HG02884 (cell line): ENCODE measurements around the gene NANOS3.

Experiments used
- ATAC-seq: cut with Tn5 transposase; IDR thresholded peaks from one replicate; pipeline ENCODE4 v1.9.1; 2021; ENCODE audit warnings: mild to moderate bottlenecking, moderate library complexity; ENCODE audit not compliant: unreplicated experiment

The NANOS3 gene

DNA sequence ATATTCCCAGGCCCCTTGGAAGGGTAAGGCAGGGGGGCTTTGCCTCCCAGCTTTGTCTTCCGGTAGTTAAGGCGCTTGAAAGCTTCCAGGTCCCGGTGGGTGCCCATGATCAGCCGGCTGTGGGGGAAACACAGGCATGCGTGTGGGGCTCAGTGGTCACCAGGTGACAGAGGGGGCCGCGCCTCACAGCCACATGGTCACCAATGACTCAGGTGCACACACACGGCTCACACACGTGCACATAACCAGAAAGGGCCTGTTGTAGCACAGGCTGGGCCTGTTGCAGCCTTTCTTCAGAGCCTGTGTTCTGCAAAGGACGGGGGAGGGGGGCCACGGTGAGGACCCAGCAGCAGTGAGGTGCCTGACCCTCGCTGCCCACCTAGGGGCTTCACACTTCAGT lies 5.9 kb downstream of the NANOS3 start:
- ATAC-seq: no peak

DNA sequence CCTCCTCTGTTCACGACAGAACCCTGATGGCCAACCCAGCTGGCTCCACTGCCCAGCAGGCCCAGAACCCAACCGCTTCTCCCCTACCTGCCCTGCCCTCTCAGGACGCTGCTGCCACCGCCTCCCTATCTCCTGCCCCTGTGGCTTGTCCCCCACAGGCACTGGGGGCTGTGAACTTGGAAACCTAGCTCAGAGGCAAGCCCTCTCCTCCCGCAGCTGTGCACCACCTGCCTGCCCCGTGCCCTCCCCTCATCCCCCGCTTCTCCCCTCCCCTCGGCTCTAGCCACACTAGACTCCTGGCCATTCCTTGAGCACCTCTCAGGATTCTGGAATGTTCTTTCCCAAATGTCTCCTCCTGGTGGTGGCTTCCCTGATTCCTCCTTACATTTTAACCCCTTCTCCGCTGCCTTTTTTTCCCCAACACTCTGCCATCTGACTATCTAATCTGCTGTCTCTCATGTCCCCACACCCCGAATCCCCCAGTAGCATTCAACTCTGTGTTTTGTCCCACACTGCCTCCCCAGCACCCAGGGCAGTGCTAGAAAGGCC lies 6.7 kb downstream of the NANOS3 start:
- no peak for ATAC-seq

GRCh38 chr19:13884726-13885591 lies 8.0 kb downstream of the NANOS3 start:
- ATAC-seq: no peak

- no peak for ATAC-seq
These were observed 9.0 kb downstream of the NANOS3 start for GRCh38 chr19:13885826-13886365.

GRCh38 chr19:13887018-13887436 lies 10.1 kb downstream of the NANOS3 start:
- ATAC-seq: no peak

DNA sequence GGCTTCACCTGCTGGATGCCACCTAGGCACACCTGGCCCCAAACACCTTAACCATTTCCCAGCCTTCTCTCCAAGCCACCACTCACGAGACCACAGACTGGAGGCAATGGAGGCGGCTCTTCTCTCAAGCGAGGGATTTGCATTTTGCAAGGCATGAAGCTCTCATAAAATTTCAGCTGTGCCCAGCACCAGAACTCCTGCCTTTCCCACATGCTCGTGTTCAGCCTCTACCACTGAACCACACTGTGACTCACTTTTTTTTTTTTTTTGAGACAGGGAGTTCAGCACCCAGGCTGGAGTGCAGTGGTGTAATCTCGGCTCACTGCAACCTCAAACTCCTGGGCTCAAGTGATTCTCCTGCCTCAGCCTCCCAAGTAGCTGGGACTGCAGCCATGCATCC lies 10.6 kb downstream of the NANOS3 start:
- ATAC-seq: no peak

DNA sequence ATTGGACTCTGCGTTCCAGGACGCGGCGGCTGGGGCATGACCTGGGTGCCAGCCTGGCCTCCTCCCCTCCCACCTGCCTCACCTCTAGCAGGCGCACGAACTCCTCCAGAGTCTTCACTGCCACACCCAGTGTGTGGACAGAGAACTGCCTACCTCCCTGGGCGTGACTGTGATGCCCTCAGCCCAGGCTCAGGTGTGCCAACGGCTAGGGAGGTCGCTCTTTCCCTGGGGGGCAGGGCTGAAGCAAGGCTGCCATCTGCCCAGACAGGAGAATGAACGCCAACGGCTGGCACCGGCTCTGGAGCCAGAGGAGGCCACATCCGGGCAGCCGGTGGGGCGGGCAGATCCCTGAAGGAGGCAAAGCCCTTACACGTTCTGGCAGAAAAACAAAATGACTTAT lies 11.3 kb downstream of the NANOS3 start:
- no peak for ATAC-seq

- no peak for ATAC-seq
These were observed 13.2 kb downstream of the NANOS3 start for GRCh38 chr19:13890136-13890535.

GRCh38 chr19:13892870-13893269 lies 15.9 kb downstream of the NANOS3 start:
- no peak for ATAC-seq

- ATAC-seq: no peak
These were observed 17.6 kb downstream of the NANOS3 start for GRCh38 chr19:13894552-13894951.

DNA sequence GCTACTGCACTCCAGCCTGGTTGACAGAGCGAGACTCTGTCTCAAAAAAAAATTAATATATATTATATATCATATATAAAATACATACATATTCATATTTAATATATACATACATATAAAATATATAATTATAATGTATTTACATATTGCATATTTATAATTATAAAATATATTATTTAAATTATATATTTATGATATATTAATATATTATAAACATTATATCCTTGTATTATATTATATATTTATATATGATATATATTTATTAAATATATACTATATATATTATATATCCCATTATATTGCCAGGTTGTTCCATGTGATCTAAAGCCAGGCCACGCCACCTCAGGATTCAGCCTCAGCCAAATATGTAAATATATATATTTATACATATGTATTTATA lies 19.3 kb downstream of the NANOS3 start:
- no peak for ATAC-seq

DNA sequence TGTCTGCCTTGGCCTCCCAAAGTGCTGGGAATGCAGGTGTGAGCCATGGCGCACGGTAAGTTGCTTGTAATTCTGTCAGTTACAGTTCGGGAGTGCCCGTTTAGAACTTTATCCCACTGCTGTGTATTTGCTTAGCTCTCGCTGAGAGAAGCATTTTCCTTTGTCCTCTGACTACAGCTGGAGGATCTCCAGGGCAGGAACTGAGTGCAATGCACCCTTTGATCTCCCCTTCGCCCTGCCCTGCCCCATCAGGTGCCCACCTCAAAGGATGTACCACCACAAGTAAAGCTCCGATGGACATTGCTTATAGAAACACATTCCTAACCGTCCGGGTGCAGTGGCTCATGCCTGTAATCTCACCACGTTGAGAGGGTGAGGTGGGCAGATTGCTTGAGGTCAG lies 22.5 kb downstream of the NANOS3 start:
- ATAC-seq: no peak

GRCh38 chr19:13899912-13900584 lies 23.1 kb downstream of the NANOS3 start:
- no peak for ATAC-seq

GRCh38 chr19:13902993-13903555 lies 26.1 kb downstream of the NANOS3 start:
- ATAC-seq: no peak

DNA sequence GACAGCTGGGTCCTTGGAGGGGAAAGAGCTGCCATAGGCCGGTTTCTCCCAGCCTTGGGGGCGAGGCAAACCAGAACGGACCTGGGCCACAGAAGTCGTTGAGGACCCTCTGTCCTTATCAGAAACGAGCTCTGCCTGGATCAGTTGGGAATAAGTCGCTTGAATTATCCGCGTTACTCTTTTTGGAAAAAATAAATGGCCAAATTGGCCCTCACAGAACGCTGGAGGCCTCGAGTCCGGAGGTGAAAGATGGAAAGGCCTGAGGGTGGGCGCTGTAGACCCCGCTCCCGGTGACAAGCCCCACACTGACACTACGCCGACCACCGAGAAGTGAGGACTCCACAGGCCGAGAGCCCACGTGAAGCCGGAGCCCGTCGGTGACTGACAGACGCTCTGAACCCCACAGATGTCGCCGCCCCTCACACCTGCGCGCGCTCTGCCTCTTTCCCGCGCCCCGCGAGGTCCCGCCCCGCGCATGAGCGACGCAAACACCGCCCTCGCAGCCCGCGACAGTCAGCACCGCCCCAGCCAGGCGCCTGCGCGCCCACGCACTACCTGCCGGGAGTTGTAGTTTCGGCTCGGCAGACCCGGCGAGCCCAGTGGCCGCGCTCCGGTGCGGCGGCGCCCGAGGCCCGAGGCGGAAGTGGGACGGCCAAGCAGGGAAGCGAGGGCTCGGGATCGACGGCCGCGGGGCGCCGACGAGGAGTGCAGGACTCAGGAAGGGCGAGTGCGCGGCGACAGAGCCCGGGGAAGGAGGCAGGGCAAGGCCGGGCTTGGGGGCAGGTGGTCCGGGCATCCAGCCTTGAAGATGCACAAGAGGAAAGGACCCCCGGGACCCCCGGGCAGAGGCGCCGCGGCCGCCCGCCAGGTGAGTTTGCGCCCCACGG lies 28.9 kb downstream of the NANOS3 start, which contains the start of the genes BRME1 and CC2D1A:
Gene BRME1, minus strand, starts transcription at position 484 of the 887 bp plus-strand sequence. CDS start 1,225 bp downstream, outside the sequence.
Gene CC2D1A, plus strand, starts transcription at position 568 of the 887 bp plus-strand sequence. Its CDS starts 241 bp downstream, at position 809.
- ATAC-seq: peak; percentile 62

GRCh38 chr19:13906521-13906904 lies 29.6 kb downstream of the NANOS3 start:
- ATAC-seq: peak; percentile 5

DNA sequence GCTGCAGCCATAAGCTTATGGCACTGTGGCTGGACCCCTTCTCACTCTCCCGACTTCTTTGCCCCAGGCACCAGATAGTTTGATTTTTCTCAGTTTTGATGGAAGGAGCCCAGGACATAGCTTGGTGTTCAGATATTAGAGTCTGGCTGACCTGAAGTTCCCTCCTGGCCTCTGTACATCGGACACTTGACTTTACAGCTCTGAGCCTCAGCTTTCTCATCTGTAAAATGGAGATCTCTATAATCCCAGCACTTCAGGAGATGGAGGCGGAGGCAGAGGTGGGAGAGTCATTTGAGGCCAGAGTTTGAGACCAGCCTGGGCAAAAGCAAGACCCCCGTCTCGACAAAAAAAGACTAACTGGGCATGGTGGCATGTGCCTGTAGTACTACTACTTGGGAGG lies 30.0 kb downstream of the NANOS3 start:
- ATAC-seq: no peak

DNA sequence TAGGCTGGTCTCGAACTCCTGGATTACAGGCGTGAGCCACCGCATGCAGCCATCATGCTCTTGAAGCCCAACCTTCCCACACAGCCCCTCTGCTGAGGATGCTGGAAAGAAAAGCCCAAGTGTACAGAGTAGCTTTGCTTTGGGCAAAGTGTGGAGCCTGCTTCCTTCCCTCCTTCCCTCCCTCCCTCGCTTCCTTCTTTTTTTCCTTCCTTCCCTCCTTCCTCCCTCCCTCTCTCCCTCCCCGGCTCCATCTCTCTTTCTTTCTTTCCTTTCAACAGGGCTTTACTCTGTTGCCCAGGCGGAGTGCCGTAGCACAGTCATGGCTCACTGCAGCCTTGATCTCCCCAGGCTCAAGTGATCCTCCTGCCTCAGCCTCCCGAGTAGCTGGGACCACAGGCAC lies 31.7 kb downstream of the NANOS3 start:
- ATAC-seq: no peak

GRCh38 chr19:13909430-13909829 lies 32.5 kb downstream of the NANOS3 start:
- ATAC-seq: no peak

DNA sequence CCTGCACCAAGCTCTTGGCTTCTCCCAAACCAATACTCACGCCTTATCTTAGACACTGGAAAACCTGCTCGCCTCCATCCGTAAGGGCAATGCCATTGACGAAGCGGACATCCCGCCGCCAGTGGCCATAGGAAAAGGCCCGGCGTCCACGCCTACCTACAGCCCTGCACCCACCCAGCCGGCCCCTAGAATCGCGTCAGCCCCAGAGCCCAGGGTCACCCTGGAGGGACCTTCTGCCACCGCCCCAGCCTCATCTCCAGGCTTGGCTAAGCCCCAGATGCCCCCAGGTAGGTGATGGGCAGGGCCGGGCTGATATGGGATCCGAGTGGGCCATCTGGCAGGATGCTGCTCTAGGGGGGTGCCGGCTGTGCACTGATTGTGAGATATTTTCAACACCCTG lies 36.4 kb downstream of the NANOS3 start:
- no peak for ATAC-seq
